Activated CD4-positive, alpha-beta memory T cell treated with anti-CD3 and anti-CD28 coated beads for 36 hours (primary cell): ENCODE data around the gene NBAS. TPM values are rescaled to one million over a fixed set of nuclear protein-coding genes. Genes with fewer than 3 reads are reported as not detected.

Source experiments
- CTCF ChIA-PET: fragments of 350-600 bp; sonication (Branson Sonifier 250); formaldehyde crosslinking; loops from one replicate; lab custom pipeline; 2021; ENCODE audit warnings: antibody characterized with exemption, inconsistent platforms; lab: Charles Lee
- POLR2A ChIA-PET: fragments of 350-600 bp; sonication (Branson Sonifier 250); formaldehyde crosslinking; loops from one replicate; lab custom pipeline; 2021; ENCODE audit warnings: antibody characterized with exemption; lab: Charles Lee
- DNase-seq: peaks from one replicate; pipeline ENCODE4 v3.0.0-alpha.2; 2020
- H3K27ac Mint-ChIP-seq: one replicate; pipeline ENCODE4 v1.8.0; 2021; ENCODE audit warnings: mixed read lengths
- H3K27me3 Mint-ChIP-seq: one replicate; pipeline ENCODE4 v1.8.0; 2021; ENCODE audit warnings: mixed read lengths
- H3K36me3 Mint-ChIP-seq: one replicate; pipeline ENCODE4 v1.8.0; 2021; ENCODE audit warnings: mixed read lengths
- H3K4me1 Mint-ChIP-seq: one replicate; pipeline ENCODE4 v1.8.0; 2021; ENCODE audit warnings: low read depth, mixed read lengths
- H3K4me3 Mint-ChIP-seq: one replicate; pipeline ENCODE4 v1.8.0; 2021; ENCODE audit warnings: mild to moderate bottlenecking, mixed read lengths
- H3K9me3 Mint-ChIP-seq: one replicate; pipeline ENCODE4 v1.8.0; 2021; ENCODE audit warnings: mixed read lengths
- intact Hi-C: fragments of 100-400 bp; cut with micrococcal nuclease; formaldehyde crosslinking; loops from one replicate; pipeline ENCODE4 v1.15.1; 2023
- total RNA-seq, 2 experiments: library from RNA; stranded (reverse); gene quantifications; one replicate each; pipeline ENCODE4 v1.2.3, GENCODE V29; 2021

Gene NBAS
- total RNA-seq, 2 experiments from 2014 or later, result 40.1 to 44.0 TPM

DNA sequence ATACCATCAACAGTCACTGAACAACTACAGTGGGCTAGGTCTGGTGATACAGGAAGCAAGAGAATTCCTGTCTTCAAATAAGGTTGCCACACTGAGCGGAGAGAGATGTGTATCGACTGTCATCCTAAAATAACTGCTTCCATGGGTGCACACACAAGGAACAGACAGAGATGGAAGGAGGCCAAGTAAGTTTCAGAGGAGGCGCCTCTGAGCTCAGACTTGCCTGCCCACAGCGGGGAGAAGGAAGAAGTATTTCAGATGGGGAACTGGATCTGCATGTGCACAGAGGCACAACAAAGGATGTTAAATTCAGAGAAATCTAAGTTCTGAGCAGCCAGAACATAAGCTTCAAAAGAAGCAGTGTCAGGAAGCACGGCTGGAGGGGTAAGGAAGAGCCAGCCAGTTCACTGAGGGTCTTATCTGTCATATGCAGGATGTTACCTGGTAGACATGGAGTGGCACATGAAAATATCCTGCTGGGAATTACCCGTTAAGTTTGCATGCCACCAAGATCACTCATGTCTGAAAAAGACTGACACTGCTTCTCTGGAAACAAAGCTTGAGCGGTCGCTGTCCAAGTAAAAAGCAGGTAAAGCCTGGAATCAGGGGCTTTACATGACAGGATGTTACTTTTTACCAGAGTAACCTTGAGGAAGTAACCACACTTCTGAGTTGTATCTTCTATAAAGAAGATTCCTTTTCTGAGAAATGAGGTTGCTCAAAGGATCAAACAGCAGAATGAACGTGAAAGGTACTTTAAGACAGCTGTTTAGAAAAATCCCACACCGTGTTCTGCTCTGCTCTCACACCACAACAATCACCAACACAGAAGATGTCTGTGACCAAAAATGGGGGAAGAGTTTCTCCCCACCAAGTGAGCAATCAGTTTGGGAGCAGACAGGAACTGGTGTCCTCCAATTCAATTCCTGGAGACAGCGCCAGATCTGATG, 260.2 kb downstream of the NBAS start:
- CTCF ChIA-PET, result no interaction called here
- Mint-ChIP-seq H3K9me3 (peaks cover 7% of the 10 kb centered on the region), H3K4me1 (peaks cover 23% of the 10 kb centered on the region), H3K36me3 (peaks cover 61% of the 10 kb centered on the region), H3K27ac (no peak overlapping the region), H3K4me3 (no peak overlapping the region), H3K27me3 (no peaks in the 10 kb centered on the region)
- intact Hi-C loops, result no loop called here
- POLR2A ChIA-PET, result no interaction called here
- DNase-seq, result no peak

DNA sequence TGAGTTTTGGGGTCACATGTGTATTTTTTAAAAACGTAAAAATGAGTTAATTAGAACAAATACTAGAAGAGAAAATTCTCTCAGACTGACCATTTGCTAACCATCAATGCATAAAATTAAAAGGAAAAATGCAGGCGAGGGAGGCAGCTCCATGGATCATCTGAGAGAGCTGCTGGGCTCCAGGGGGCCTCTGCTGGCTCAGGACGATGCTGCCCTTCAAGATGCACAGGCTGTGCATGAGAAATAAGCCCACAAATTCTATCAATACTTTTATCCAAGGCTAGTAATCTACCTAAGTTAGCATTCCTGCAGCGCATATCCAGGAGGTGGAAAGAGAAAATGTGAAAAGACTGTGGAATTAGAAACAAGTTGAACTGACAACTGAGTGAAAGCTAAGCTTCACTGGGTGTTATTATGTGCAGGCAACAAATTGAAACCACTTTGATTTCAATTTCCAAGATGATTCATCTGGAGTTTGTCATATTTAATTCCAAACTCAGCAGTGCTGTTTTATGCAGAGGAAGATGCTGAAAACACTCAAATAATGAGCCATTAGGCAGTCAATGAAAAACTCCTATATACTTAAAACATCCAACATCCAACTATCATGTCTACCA, 261.1 kb downstream of the NBAS start:
- H3K36me3 Mint-ChIP-seq, result peaks cover 58% of the 10 kb centered on the region
- POLR2A ChIA-PET, result no interaction called here
- CTCF ChIA-PET, result no interaction called here

DNA sequence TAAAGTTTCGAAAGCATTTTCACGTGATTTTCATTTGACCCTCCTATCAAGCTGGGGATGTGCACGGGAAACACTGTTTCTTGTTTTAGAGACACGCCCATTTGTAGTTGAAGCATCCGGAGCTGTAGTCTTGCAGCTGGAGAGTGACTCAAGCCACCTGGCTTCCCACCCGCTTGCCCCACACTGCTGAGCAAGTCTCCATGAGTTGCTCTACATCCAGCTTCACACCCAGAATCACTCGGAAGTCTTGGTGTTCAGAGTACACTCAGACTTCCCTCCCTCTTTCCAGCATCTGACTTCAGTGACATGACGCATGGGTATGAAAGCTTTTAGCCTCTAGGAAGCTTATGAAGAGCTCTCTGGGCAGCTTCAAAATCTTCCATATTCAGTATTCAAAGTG, 262.4 kb downstream of the NBAS start:
- Mint-ChIP-seq H3K27me3 (no peaks in the 10 kb centered on the region), H3K9me3 (no peaks in the 10 kb centered on the region), H3K4me3 (no peak overlapping the region), H3K27ac (no peak overlapping the region), H3K4me1 (peaks cover 19% of the 10 kb centered on the region), H3K36me3 (peaks cover 53% of the 10 kb centered on the region)
- ChIA-PET POLR2A (no interaction called here), CTCF (no interaction called here)
- intact Hi-C loops, result no loop called here
- no peak for DNase-seq

More for the DNA sequence above, 261.1 kb downstream of the NBAS start:
- Mint-ChIP-seq H3K4me1 (peaks cover 23% of the 10 kb centered on the region), H3K9me3 (peaks cover 5% of the 10 kb centered on the region), H3K4me3 (no peak overlapping the region), H3K27ac (no peak overlapping the region), H3K27me3 (no peaks in the 10 kb centered on the region)
- intact Hi-C loops, result no loop called here
- no peak for DNase-seq

DNA sequence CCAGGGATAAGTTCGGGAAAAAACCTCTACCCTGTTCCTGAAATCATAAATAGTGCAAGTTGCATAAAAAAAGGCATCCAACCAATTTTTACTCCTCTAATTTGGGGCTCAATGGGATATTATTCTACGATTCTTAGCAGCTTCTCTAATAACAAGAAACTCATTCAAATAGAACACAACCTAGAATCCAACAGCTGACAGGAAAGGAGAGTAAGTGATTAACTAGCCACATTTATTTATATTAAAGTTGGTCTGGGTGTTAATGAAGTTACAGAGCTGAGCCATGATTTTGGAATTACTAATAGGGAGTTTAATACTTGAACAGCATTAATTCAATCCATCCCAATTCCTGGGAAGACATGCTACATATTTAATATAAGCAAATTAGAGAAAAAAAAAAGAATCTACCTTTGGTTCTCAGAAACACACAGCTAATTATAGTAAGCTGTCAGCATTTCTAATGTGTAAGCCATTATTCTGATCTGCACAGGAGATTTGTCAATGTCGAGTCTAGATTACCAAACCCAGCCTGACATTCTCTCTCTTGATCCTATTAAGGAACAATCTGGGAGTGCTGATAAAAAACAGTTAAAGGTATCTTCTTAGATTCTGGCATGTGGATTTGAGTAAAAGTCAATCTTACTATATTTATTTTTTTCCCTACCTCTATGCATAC, 267.7 kb downstream of the NBAS start:
- ChIA-PET CTCF (no interaction called here), POLR2A (no interaction called here)
- no peaks in the 10 kb centered on the region for H3K4me1 Mint-ChIP-seq
- H3K9me3 Mint-ChIP-seq, result no peaks in the 10 kb centered on the region
- peaks cover 39% of the 10 kb centered on the region for H3K36me3 Mint-ChIP-seq
- H3K27me3 Mint-ChIP-seq, result no peaks in the 10 kb centered on the region
- no peak for DNase-seq
- H3K27ac Mint-ChIP-seq, result no peak overlapping the region
- intact Hi-C loops, result no loop called here
- no peak overlapping the region for H3K4me3 Mint-ChIP-seq

DNA sequence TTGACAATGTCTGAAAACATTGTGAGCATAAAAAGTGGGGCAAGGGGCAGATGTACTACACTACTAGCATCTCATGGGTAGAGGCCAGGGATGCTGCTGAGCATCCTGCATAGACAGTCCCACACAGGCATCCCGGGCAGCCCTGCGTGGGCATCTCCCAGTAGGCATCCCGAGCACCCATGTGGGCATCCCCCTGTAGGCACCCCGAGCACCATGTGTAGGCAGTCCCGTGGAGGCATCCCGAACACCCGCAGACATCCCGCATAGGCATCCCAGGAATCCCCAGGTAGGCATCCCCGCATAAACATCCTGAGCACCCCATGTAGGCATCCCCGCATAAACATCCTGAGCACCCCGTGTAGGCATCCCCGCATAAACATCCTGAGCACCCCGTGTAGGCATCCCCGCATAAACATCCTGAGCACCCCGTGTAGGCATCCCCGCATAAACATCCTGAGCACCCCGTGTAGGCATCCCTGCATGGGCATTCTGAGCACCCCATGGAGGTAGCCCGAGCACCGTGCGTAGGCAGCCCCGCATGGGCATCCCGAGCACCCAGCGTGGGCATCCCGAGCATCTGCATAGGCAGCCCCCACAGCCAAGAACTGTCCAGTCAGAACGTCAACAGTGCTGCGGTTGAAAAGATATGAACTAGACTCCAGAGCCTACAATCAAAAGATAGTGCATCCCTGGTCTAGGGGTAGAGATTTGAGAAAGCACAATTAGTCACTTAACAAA, 273.5 kb downstream of the NBAS start:
- H3K27ac Mint-ChIP-seq, result no peak overlapping the region
- no peaks in the 10 kb centered on the region for H3K27me3 Mint-ChIP-seq
- H3K4me3 Mint-ChIP-seq, result no peak overlapping the region
- peaks cover 53% of the 10 kb centered on the region for H3K36me3 Mint-ChIP-seq
- no peak for DNase-seq
- H3K4me1 Mint-ChIP-seq, result no peaks in the 10 kb centered on the region
- intact Hi-C loops, result no loop called here
- H3K9me3 Mint-ChIP-seq, result no peaks in the 10 kb centered on the region
- CTCF ChIA-PET, result no interaction called here
- POLR2A ChIA-PET, result no interaction called here

DNA sequence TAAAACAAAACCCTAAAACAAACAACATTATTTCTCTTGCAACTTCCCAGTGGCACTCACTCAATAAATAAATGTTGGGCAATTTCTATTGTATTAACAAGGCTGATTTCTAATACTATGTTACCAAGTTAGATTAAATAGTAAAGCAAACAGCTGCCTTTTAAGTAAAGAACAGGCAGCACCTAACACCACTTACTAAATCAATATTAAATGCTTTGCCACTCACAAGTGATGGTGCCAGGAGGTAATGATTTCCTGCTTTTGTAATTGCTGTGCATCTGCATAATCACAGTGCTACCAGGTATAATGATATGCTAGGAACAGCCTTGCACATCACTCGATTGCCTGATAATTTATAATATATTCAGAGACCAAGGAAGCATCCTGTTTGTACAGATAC, 276.5 kb downstream of the NBAS start:
- POLR2A ChIA-PET, result no interaction called here
- Mint-ChIP-seq H3K9me3 (no peaks in the 10 kb centered on the region), H3K36me3 (peaks cover 57% of the 10 kb centered on the region), H3K27ac (no peak overlapping the region), H3K4me3 (no peak overlapping the region), H3K4me1 (no peaks in the 10 kb centered on the region), H3K27me3 (no peaks in the 10 kb centered on the region)
- intact Hi-C loops, result no loop called here
- CTCF ChIA-PET, result no interaction called here
- DNase-seq, result no peak

DNA sequence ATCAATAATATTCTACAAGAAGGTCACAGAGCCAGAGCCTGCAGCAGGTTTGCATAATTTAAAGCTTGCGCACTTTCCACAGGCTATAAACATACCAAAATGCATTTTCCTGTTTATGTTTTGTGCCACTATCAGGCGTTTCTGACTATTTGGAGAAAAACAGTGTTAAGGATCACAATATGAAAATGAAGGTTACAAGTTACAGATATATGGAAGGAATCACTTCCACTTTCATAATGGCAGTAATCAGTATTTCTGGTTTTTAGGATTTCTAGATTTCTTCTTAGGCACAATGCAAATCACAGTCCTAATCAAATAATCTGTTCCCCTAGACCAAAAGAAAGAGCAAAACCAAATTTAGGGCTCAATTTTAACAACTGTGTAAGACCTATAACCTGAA, 279.5 kb downstream of the NBAS start:
- Mint-ChIP-seq H3K27me3 (no peaks in the 10 kb centered on the region), H3K36me3 (peaks cover 55% of the 10 kb centered on the region), H3K27ac (no peak overlapping the region), H3K9me3 (no peaks in the 10 kb centered on the region), H3K4me3 (no peak overlapping the region), H3K4me1 (no peaks in the 10 kb centered on the region)
- CTCF ChIA-PET, result no interaction called here
- intact Hi-C loops, result no loop called here
- DNase-seq, result no peak
- POLR2A ChIA-PET, result no interaction called here

DNA sequence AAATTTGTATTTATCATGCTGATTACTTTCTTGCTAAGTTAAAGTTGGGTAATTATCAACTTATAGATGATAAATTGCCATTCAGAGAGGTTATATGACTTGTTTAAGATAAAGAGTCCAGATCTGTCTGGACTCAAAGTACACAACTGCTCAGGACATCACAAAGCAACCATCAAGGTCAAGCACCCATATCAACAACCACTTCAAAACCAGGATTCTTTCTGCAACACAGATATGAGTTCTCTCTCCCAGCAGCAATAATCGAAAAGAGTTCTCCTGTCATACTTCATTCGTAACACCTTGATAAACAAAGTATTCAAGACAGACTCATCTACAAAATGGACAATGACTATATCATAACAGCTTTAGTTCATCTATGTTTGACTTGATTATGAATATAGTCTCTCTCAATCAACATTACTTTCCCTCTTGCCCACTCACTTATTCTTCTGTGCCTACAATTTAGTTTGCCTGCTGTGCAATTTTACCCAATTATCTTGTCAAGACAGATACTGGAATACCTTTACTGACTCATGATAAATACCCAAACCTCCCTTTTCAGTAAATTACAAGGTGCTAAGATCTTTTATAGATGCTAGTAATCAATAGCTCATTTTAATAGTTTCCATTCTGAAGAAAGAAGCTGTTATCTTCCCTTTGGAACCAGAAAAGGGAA, 281.8 kb downstream of the NBAS start:
- Mint-ChIP-seq H3K4me3 (no peak overlapping the region), H3K4me1 (no peaks in the 10 kb centered on the region), H3K27me3 (no peaks in the 10 kb centered on the region), H3K36me3 (peaks cover 56% of the 10 kb centered on the region), H3K9me3 (no peaks in the 10 kb centered on the region), H3K27ac (no peak overlapping the region)
- DNase-seq, result no peak
- intact Hi-C loops, result no loop called here
- POLR2A ChIA-PET, result no interaction called here
- CTCF ChIA-PET, result no interaction called here

DNA sequence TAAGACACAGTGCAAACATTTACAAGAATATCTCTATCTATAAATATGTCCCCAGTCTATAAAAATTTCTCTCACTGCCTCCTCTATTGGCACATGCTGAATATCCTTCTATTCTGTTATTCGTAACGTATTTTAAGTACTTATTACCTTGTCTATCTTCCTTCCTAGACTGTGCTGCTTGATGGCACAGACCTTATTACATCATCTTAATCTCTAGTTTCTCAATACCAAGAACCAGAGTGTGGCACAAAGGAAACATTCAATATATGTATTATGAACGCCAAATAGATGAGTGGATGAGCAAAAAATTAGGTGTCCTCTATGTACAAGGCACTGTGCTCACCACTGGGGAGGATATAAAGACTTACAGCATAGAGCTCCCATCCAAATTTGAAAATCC, 282.8 kb downstream of the NBAS start:
- H3K4me3 Mint-ChIP-seq, result no peak overlapping the region
- H3K4me1 Mint-ChIP-seq, result no peaks in the 10 kb centered on the region
- CTCF ChIA-PET, result no interaction called here
- peaks cover 56% of the 10 kb centered on the region for H3K36me3 Mint-ChIP-seq
- H3K9me3 Mint-ChIP-seq, result no peaks in the 10 kb centered on the region
- DNase-seq, result no peak
- H3K27me3 Mint-ChIP-seq, result no peaks in the 10 kb centered on the region
- intact Hi-C loops, result no loop called here
- POLR2A ChIA-PET, result no interaction called here
- no peak overlapping the region for H3K27ac Mint-ChIP-seq

DNA sequence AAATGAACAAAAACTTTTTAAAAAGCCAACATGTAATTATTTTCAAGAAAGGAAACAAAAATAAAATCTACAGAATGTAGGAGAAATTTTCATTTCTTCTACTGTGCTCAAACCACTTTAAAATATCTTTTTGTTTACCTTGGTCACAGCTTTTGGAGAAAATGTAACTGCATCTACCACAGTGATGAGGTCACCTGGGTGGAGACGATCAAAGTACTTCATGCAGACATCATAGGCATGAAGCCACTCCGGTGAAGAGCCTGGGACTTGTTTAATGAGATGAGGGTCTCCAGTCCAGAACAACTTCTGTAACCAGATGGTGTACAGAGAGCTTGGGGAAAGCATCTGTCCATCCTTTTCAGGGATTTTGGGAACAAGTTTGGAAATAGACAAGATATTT, 285.8 kb downstream of the NBAS start:
- no peak overlapping the region for H3K27ac Mint-ChIP-seq
- peaks cover 50% of the 10 kb centered on the region for H3K36me3 Mint-ChIP-seq
- intact Hi-C loops, result no loop called here
- H3K9me3 Mint-ChIP-seq, result no peaks in the 10 kb centered on the region
- no peak overlapping the region for H3K4me3 Mint-ChIP-seq
- no peaks in the 10 kb centered on the region for H3K27me3 Mint-ChIP-seq
- DNase-seq, result no peak
- ChIA-PET POLR2A (no interaction called here), CTCF (no interaction called here)
- no peaks in the 10 kb centered on the region for H3K4me1 Mint-ChIP-seq

DNA sequence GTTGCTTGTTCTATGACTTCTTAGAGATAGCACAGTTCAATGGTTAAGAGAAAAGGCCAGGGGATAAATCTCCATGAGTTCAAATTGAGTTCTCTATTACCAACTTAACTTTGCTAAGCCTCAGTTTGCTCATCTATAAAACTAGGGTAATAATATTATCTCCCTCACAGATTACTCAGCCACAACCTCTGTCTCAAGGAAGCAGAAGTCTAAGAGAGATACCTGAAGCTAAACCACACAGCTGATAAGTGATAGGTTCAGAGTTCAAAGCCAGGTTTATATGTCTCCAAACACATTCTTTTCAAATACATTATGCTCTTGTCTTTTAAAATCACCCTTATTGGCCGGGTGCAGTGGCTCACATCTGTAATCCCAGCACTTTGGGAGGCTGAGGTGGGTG, 287.7 kb downstream of the NBAS start:
- H3K27me3 Mint-ChIP-seq, result no peaks in the 10 kb centered on the region
- H3K4me1 Mint-ChIP-seq, result no peaks in the 10 kb centered on the region
- POLR2A ChIA-PET, result no interaction called here
- CTCF ChIA-PET, result interaction anchor here (0.7 to 1.0 kb wide), 2 partner anchors 17 to 663 kb away, joined by 3 read pairs; no protein-coding TSS in a partner anchor
- H3K27ac Mint-ChIP-seq, result no peak overlapping the region
- H3K4me3 Mint-ChIP-seq, result no peak overlapping the region
- H3K9me3 Mint-ChIP-seq, result no peaks in the 10 kb centered on the region
- intact Hi-C loops, result no loop called here
- no peak for DNase-seq
- H3K36me3 Mint-ChIP-seq, result peaks cover 44% of the 10 kb centered on the region
